Muscle layer of duodenum (tissue), 2 donors: Measurements from ENCODE around the gene NTHL1.

ENCODE experiments used
- H3K27ac ChIP-seq: one replicate; pipeline ENCODE4 v1.7.0; 2013; ENCODE audit warnings: mild to moderate bottlenecking, low read length
- H3K27me3 ChIP-seq: one replicate; pipeline ENCODE4 v1.7.0; 2013; ENCODE audit warnings: low read depth, mild to moderate bottlenecking, control low read depth, low read length
- H3K36me3 ChIP-seq, 2 donors: one replicate each; pipeline ENCODE4 v1.7.0; 2013; ENCODE audit warnings: low read length in 2 of 2, control low read depth in 1 of 2, mild to moderate bottlenecking in 1 of 2; ENCODE audit not compliant: insufficient read depth in 2 of 2, control insufficient read depth in 1 of 2
- H3K4me1 ChIP-seq, 2 donors: one replicate each; pipeline ENCODE4 v1.7.0; 2013; ENCODE audit warnings: low read length in 2 of 2, mild to moderate bottlenecking in 2 of 2, control low read depth in 1 of 2, moderate library complexity in 1 of 2; ENCODE audit not compliant: insufficient read depth in 2 of 2, control insufficient read depth in 1 of 2
- H3K4me3 ChIP-seq, 2 donors: one replicate each; pipeline ENCODE4 v1.7.0; 2013; ENCODE audit warnings: low read length in 2 of 2, low read depth in 1 of 2, mild to moderate bottlenecking in 1 of 2
- H3K9me3 ChIP-seq, 2 donors: one replicate each; pipeline ENCODE4 v1.7.0; 2013; ENCODE audit warnings: low read length in 2 of 2, control low read depth in 1 of 2, mild to moderate bottlenecking in 1 of 2; ENCODE audit not compliant: control insufficient read depth in 1 of 2
- donor health status: healthy.

The NTHL1 gene

GRCh38 chr16:2075631-2076030 is 28.0 kb upstream of the NTHL1 start:
- Histone ChIP-seq H3K27ac (no peak overlapping the region), H3K4me1 (peaks cover 0 to 10% of the 10 kb centered on the region in 2 donors), H3K9me3 (no peaks in the 10 kb centered on the region), H3K4me3 (no peak overlapping the region), H3K36me3 (peaks cover 26 to 91% of the 10 kb centered on the region in 2 donors), H3K27me3 (no peaks in the 10 kb centered on the region)

GRCh38 chr16:2074071-2074470 is 26.4 kb upstream of the NTHL1 start:
- Histone ChIP-seq H3K9me3 (no peaks in the 10 kb centered on the region), H3K4me1 (peaks cover 0 to 10% of the 10 kb centered on the region in 2 donors), H3K27ac (no peak overlapping the region), H3K36me3 (peaks cover 31 to 86% of the 10 kb centered on the region in 2 donors), H3K27me3 (no peaks in the 10 kb centered on the region), H3K4me3 (no peak overlapping the region)

- no peaks in the 10 kb centered on the region for H3K27me3 ChIP-seq
- no peaks in the 10 kb centered on the region for H3K9me3 ChIP-seq
- H3K4me1 ChIP-seq: peaks cover 0 to 10% of the 10 kb centered on the region in 2 donors
- H3K27ac ChIP-seq: no peak overlapping the region
- H3K36me3 ChIP-seq: peaks cover 34 to 85% of the 10 kb centered on the region in 2 donors
- no peak overlapping the region for H3K4me3 ChIP-seq
Observed at GRCh38 chr16:2072926-2073325, 25.3 kb upstream of the NTHL1 start.

GRCh38 chr16:2071454-2072202 is 24.0 kb upstream of the NTHL1 start:
- H3K27me3 ChIP-seq: no peaks in the 10 kb centered on the region
- H3K4me3 ChIP-seq: no peak overlapping the region
- peaks cover 0 to 10% of the 10 kb centered on the region in 2 donors for H3K4me1 ChIP-seq
- no peaks in the 10 kb centered on the region for H3K9me3 ChIP-seq
- H3K36me3 ChIP-seq: peaks cover 27 to 85% of the 10 kb centered on the region in 2 donors
- no peak overlapping the region for H3K27ac ChIP-seq

- Histone ChIP-seq H3K4me3 (no peak overlapping the region), H3K36me3 (peaks cover 33 to 85% of the 10 kb centered on the region in 2 donors), H3K4me1 (peaks cover 0 to 10% of the 10 kb centered on the region in 2 donors), H3K27ac (no peak overlapping the region), H3K27me3 (no peaks in the 10 kb centered on the region), H3K9me3 (no peaks in the 10 kb centered on the region)
Observed at GRCh38 chr16:2070576-2071453, 23.2 kb upstream of the NTHL1 start.

GRCh38 chr16:2066139-2066538 is 18.5 kb upstream of the NTHL1 start:
- Histone ChIP-seq H3K9me3 (no peaks in the 10 kb centered on the region), H3K27me3 (no peaks in the 10 kb centered on the region), H3K4me1 (peaks cover 0 to 1% of the 10 kb centered on the region in 2 donors), H3K36me3 (peaks cover 26 to 82% of the 10 kb centered on the region in 2 donors), H3K4me3 (no peak overlapping the region), H3K27ac (no peak overlapping the region)

GRCh38 chr16:2064368-2064945 is 16.8 kb upstream of the NTHL1 start:
- no peaks in the 10 kb centered on the region for H3K4me1 ChIP-seq
- no peaks in the 10 kb centered on the region for H3K9me3 ChIP-seq
- H3K4me3 ChIP-seq: no peak overlapping the region
- H3K36me3 ChIP-seq: peaks cover 21 to 78% of the 10 kb centered on the region in 2 donors
- H3K27me3 ChIP-seq: no peaks in the 10 kb centered on the region
- no peak overlapping the region for H3K27ac ChIP-seq

- Histone ChIP-seq H3K36me3 (peaks cover 20 to 79% of the 10 kb centered on the region in 2 donors), H3K4me3 (no peak overlapping the region)
Observed at GRCh38 chr16:2063861-2064260, 16.2 kb upstream of the NTHL1 start.

GRCh38 chr16:2062801-2063200 is 15.2 kb upstream of the NTHL1 start:
- H3K4me1 ChIP-seq: no peaks in the 10 kb centered on the region
- peaks cover 18 to 83% of the 10 kb centered on the region in 2 donors for H3K36me3 ChIP-seq
- no peak overlapping the region for H3K4me3 ChIP-seq
- no peaks in the 10 kb centered on the region for H3K27me3 ChIP-seq
- no peaks in the 10 kb centered on the region for H3K9me3 ChIP-seq
- no peak overlapping the region for H3K27ac ChIP-seq

More at GRCh38 chr16:2063861-2064260, 16.2 kb upstream of the NTHL1 start:
- Histone ChIP-seq H3K4me1 (no peaks in the 10 kb centered on the region), H3K9me3 (no peaks in the 10 kb centered on the region), H3K27ac (no peak overlapping the region), H3K27me3 (no peaks in the 10 kb centered on the region)

GRCh38 chr16:2061526-2061925 is 13.9 kb upstream of the NTHL1 start:
- Histone ChIP-seq H3K27me3 (no peaks in the 10 kb centered on the region), H3K4me3 (no peak overlapping the region), H3K9me3 (no peaks in the 10 kb centered on the region), H3K36me3 (peaks cover 20 to 81% of the 10 kb centered on the region in 2 donors), H3K27ac (no peak overlapping the region), H3K4me1 (peaks cover 0 to 5% of the 10 kb centered on the region in 2 donors)

- H3K36me3 ChIP-seq: peaks cover 20 to 79% of the 10 kb centered on the region in 2 donors
- H3K27me3 ChIP-seq: no peaks in the 10 kb centered on the region
- peaks cover 0 to 5% of the 10 kb centered on the region in 2 donors for H3K4me1 ChIP-seq
- no peaks in the 10 kb centered on the region for H3K9me3 ChIP-seq
- no peak overlapping the region for H3K27ac ChIP-seq
- no peak overlapping the region for H3K4me3 ChIP-seq
Observed at GRCh38 chr16:2061023-2061422, 13.4 kb upstream of the NTHL1 start.
